Middle frontal gyrus (tissue), 1 donor: ENCODE data around the gene CCZ1B.
"Not testable (repeated sequence)": the region's sequence is repeated elsewhere in the genome, so short reads cannot be mapped to it uniquely, and the experiment has no call there.

Source experiments
- DNase-seq: peaks from one replicate; pipeline ENCODE4 v3.0.0-alpha.2; 2015; ENCODE audit warnings: low spot score; ENCODE audit errors: extremely low spot score

CCZ1B gene

GRCh38 chr7:6831018-6831725 lies 5.1 kb upstream of the CCZ1B start:
- DNase-seq: no peak

- DNase-seq: not testable (repeated sequence)
Measured at GRCh38 chr7:6830026-6830425, 4.0 kb upstream of the CCZ1B start.

- DNase-seq: not testable (repeated sequence)
Measured at GRCh38 chr7:6829616-6830015, 3.5 kb upstream of the CCZ1B start.

GRCh38 chr7:6827180-6827579 lies 1.1 kb upstream of the CCZ1B start:
- not testable (repeated sequence) for DNase-seq

- DNase-seq: not testable (repeated sequence)
Measured at GRCh38 chr7:6825236-6826125, 594 bp downstream of the CCZ1B start.

GRCh38 chr7:6821622-6822021 lies 4.5 kb downstream of the CCZ1B start:
- not testable (repeated sequence) for DNase-seq

- not testable (repeated sequence) for DNase-seq
Measured at GRCh38 chr7:6815470-6815869, 10.6 kb downstream of the CCZ1B start.

GRCh38 chr7:6813011-6813410 lies 13.1 kb downstream of the CCZ1B start:
- DNase-seq: not testable (repeated sequence)

GRCh38 chr7:6807959-6808358 lies 18.1 kb downstream of the CCZ1B start:
- DNase-seq: not testable (repeated sequence)

- not testable (repeated sequence) for DNase-seq
Measured at GRCh38 chr7:6807393-6807918, 18.6 kb downstream of the CCZ1B start.

GRCh38 chr7:6800331-6800730 lies 25.7 kb downstream of the CCZ1B start:
- DNase-seq: not testable (repeated sequence)

- not testable (repeated sequence) for DNase-seq
Measured at GRCh38 chr7:6799887-6800286, 26.2 kb downstream of the CCZ1B start.

- not testable (repeated sequence) for DNase-seq
Measured at GRCh38 chr7:6798047-6798446, 28.0 kb downstream of the CCZ1B start.

GRCh38 chr7:6797218-6797617 lies 28.9 kb downstream of the CCZ1B start:
- not testable (repeated sequence) for DNase-seq

GRCh38 chr7:6794276-6794675 lies 31.8 kb downstream of the CCZ1B start:
- DNase-seq: not testable (repeated sequence)

- not testable (repeated sequence) for DNase-seq
Measured at GRCh38 chr7:6792113-6792872, 33.8 kb downstream of the CCZ1B start.

GRCh38 chr7:6789353-6789752 lies 36.7 kb downstream of the CCZ1B start:
- not testable (repeated sequence) for DNase-seq

GRCh38 chr7:6781581-6781980 lies 44.5 kb downstream of the CCZ1B start:
- DNase-seq: not testable (repeated sequence)

- DNase-seq: not testable (repeated sequence)
Measured at GRCh38 chr7:6761186-6761585, 64.9 kb downstream of the CCZ1B start.

- DNase-seq: not testable (repeated sequence)
Measured at GRCh38 chr7:6753964-6754363, 72.1 kb downstream of the CCZ1B start, which contains the start of gene RSPH10B2. Gene RSPH10B2 (plus strand): TSS chr7:6754103. CDS start chr7:6757678, 3,575 bp downstream.

GRCh38 chr7:6750173-6750572 lies 75.9 kb downstream of the CCZ1B start:
- DNase-seq: not testable (repeated sequence)
